Activated CD4-positive, alpha-beta T cell treated with anti-CD3 and anti-CD28 coated beads for 36 hours (primary cell): ENCODE data around the gene SMAD6. TPM values are rescaled to one million over a fixed set of nuclear protein-coding genes. Genes with fewer than 3 reads are reported as not detected.

Experiments used
- ATAC-seq: fragments of 200-7000 bp; cut with Tn5 transposase; one replicate; pipeline ENCODE4 v1.10.0; 2021; ENCODE audit warnings: mild to moderate bottlenecking, moderate library complexity
- CTCF ChIA-PET: fragments of 350-600 bp; sonication (Branson Sonifier 250); formaldehyde crosslinking; loops from one replicate; lab custom pipeline; 2021; ENCODE audit warnings: antibody characterized with exemption; lab: Charles Lee
- POLR2A ChIA-PET: fragments of 350-600 bp; sonication (Branson Sonifier 250); formaldehyde crosslinking; loops from one replicate; lab custom pipeline; 2021; ENCODE audit warnings: antibody characterized with exemption, inconsistent platforms; lab: Charles Lee
- DNase-seq: peaks from one replicate; pipeline ENCODE4 v3.0.0-alpha.2; 2020
- H3K27ac Mint-ChIP-seq: one replicate; pipeline ENCODE4 v1.8.0; 2021; ENCODE audit warnings: mixed read lengths
- H3K27me3 Mint-ChIP-seq: one replicate; pipeline ENCODE4 v1.8.0; 2021; ENCODE audit warnings: mixed read lengths
- H3K36me3 Mint-ChIP-seq: one replicate; pipeline ENCODE4 v1.8.0; 2021; ENCODE audit warnings: low read depth, mixed read lengths
- H3K4me1 Mint-ChIP-seq: one replicate; pipeline ENCODE4 v1.8.0; 2021; ENCODE audit warnings: mixed read lengths
- H3K4me3 Mint-ChIP-seq: one replicate; pipeline ENCODE4 v1.8.0; 2021; ENCODE audit warnings: mild to moderate bottlenecking, moderate library complexity, mixed read lengths
- H3K9me3 Mint-ChIP-seq: one replicate; pipeline ENCODE4 v1.8.0; 2021; ENCODE audit warnings: low read depth, mixed read lengths
- intact Hi-C, 2 experiments: fragments of 100-400 bp; cut with DNase I in 1 of 2; cut with micrococcal nuclease in 1 of 2; formaldehyde crosslinking; loops; one replicate each; pipeline versions ENCODE4 v1.14.2 to v1.15.1; 2022 to 2024; cut with DNase I, micrococcal nuclease
- total RNA-seq, 2 experiments: library from RNA; stranded (reverse); gene quantifications; one replicate each; pipeline ENCODE4 v1.2.3, GENCODE V29; 2021

The SMAD6 gene
- total RNA-seq, 2 experiments from 2014 or later = 0.19 to 0.23 TPM

DNA sequence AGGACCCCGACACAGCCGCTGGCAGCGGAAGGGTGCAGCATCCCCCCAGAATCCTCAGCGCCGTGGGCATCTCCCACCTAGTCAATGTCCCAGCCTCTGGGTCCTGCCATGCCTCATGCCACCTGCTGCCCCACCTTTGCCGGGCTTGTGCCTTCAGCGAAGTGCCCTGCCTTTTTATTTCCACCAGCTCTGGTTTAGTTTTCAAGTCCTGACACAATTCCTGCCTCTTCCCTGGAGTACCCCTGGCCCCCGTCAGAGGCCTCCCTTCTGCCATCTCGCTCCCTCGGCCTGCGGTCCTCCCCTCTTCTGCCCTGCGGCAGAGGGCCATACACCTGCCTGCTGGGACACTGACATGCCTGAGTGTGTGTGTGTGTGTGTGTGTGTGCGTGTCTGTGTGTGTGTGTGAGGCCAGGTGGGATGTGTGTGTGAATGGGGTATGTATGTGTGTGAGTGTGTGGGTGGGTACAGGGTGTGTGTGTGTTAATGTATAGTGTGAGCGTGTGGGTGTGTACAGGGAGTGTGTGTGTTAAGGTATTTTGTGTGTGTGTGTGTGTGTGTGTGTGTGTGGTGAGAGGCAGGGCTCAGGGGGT is 129.9 kb downstream of the SMAD6 start:
- no peak for ATAC-seq
- intact Hi-C loops = no loop called here
- Mint-ChIP-seq H3K4me3 (no peak overlapping the region), H3K36me3 (no peaks in the 10 kb centered on the region), H3K27me3 (no peaks in the 10 kb centered on the region), H3K9me3 (no peaks in the 10 kb centered on the region), H3K4me1 (no peaks in the 10 kb centered on the region), H3K27ac (no peak overlapping the region)
- ChIA-PET CTCF (interaction anchor here (1.9 kb wide), 1 partner anchor 20 kb away, joined by 5 read pairs; no protein-coding TSS in a partner anchor), POLR2A (no interaction called here)
- DNase-seq = no peak

Other genes with a start within 250 kb of the SMAD6 start
- 10 to 100 TPM; 25.7 to 30.1 TPM for gene SNAPC5, start 204.5 kb upstream of the SMAD6 start, total RNA-seq
- gene RPL4, start 197.4 kb upstream of the SMAD6 start, total RNA-seq = 1,000 to 10,000 TPM; 4,227 to 4,959 TPM
- 10 to 100 TPM; 27.4 to 31.1 TPM for gene ZWILCH, start 196.9 kb upstream of the SMAD6 start, total RNA-seq
- not detected for gene LCTL, start 136.2 kb upstream of the SMAD6 start, total RNA-seq